ENCODE data around the gene FAM227B. TPM values are rescaled to one million over a fixed set of nuclear protein-coding genes. Genes with fewer than 3 reads are reported as not detected.
"Not testable (repeated sequence)": the region's sequence is repeated elsewhere in the genome, so short reads cannot be mapped to it uniquely, and the experiment has no call there.

Gene FAM227B
- total RNA-seq, 4 donors from 2014 or later, result 1.1 to 4.1 (median 2.9) TPM

- TF ChIP-seq, protein P1, sequence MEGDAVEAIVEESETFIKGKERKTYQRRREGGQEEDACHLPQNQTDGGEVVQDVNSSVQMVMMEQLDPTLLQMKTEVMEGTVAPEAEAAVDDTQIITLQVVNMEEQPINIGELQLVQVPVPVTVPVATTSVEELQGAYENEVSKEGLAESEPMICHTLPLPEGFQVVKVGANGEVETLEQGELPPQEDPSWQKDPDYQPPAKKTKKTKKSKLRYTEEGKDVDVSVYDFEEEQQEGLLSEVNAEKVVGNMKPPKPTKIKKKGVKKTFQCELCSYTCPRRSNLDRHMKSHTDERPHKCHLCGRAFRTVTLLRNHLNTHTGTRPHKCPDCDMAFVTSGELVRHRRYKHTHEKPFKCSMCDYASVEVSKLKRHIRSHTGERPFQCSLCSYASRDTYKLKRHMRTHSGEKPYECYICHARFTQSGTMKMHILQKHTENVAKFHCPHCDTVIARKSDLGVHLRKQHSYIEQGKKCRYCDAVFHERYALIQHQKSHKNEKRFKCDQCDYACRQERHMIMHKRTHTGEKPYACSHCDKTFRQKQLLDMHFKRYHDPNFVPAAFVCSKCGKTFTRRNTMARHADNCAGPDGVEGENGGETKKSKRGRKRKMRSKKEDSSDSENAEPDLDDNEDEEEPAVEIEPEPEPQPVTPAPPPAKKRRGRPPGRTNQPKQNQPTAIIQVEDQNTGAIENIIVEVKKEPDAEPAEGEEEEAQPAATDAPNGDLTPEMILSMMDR (IDR thresholded peaks at IDR 0.05), result no peak
- no peak for TF ChIP-seq POLR2A (IDR thresholded peaks at IDR 0.05)
- Histone ChIP-seq H3K27me3 (no peaks in the 10 kb centered on the region), H3K4me1 (no peaks in the 10 kb centered on the region), H3K9me3 (no peaks in the 10 kb centered on the region), H3K4me3 (no peak overlapping the region), H3K36me3 (no peaks in the 10 kb centered on the region), H3K27ac (no peak overlapping the region)
- DNase-seq, result no peak
Observed at GRCh38 chr15:49492151-49492550, 128.5 kb downstream of the FAM227B start.

DNA sequence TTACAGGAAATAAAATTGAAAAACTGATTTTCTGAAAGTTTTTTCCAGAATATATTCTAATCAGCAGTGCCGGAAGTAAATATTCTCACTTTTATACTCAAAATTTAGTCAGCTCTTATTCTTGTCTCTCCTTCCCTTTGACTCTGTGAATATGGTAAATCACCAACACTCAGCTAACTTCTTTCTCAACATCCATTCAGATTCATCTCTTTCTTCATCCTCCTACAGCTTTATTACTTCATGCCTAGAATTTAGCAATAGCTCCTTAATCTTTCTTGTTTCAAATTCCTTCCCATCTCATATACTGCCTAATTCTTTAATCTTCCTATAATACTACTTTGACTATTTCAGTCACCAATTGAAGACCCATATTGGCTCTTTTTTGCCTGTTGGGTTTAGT, 129.7 kb downstream of the FAM227B start:
- H3K27me3 ChIP-seq, result no peaks in the 10 kb centered on the region
- H3K27ac ChIP-seq, result no peak overlapping the region
- no peaks in the 10 kb centered on the region for H3K9me3 ChIP-seq
- H3K36me3 ChIP-seq, result no peaks in the 10 kb centered on the region
- no peak for DNase-seq
- H3K4me3 ChIP-seq, result no peak overlapping the region
- TF ChIP-seq, protein P1 (IDR thresholded peaks at IDR 0.05), result no peak
- TF ChIP-seq POLR2A (IDR thresholded peaks at IDR 0.05), result no peak
- H3K4me1 ChIP-seq, result no peaks in the 10 kb centered on the region

GRCh38 chr15:49485401-49485800, 135.2 kb downstream of the FAM227B start:
- not testable (repeated sequence) for H3K36me3 ChIP-seq, H3K27me3 ChIP-seq, DNase-seq, H3K27ac ChIP-seq, H3K4me3 ChIP-seq, H3K9me3 ChIP-seq, H3K4me1 ChIP-seq

- not testable (repeated sequence) for H3K4me1 ChIP-seq, H3K4me3 ChIP-seq, DNase-seq, H3K27ac ChIP-seq, H3K36me3 ChIP-seq, H3K27me3 ChIP-seq, H3K9me3 ChIP-seq
Observed at GRCh38 chr15:49478982-49479381, 141.6 kb downstream of the FAM227B start.

GRCh38 chr15:49478021-49478420, 142.6 kb downstream of the FAM227B start:
- not testable (repeated sequence) for H3K4me1 ChIP-seq, H3K36me3 ChIP-seq, H3K27me3 ChIP-seq, DNase-seq, H3K4me3 ChIP-seq, H3K27ac ChIP-seq, H3K9me3 ChIP-seq

DNA sequence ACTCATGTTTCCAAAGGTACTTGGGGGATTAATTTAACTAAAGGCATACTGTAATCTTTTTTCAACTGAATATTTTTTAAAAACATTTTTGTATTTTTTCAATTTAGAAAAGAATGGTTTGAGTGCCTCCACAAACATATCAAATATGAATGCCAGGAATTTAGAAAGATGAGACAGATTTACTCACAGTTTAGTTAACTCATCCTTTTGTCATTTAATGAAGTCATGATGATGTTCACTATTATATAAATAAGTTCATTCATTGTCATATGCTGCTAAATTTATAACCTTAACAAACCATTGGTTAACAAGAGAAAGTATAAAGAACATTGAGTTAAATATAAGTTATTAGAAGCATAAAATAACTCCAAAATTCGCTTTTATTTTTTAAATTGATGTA, 147.6 kb downstream of the FAM227B start:
- Histone ChIP-seq H3K4me3 (no peak overlapping the region), H3K36me3 (no peaks in the 10 kb centered on the region), H3K9me3 (no peaks in the 10 kb centered on the region), H3K27ac (no peak overlapping the region), H3K27me3 (no peaks in the 10 kb centered on the region), H3K4me1 (no peaks in the 10 kb centered on the region)
- TF ChIP-seq, protein P1 (IDR thresholded peaks at IDR 0.05), result no peak
- TF ChIP-seq POLR2A (IDR thresholded peaks at IDR 0.05), result no peak
- DNase-seq, result no peak

DNA sequence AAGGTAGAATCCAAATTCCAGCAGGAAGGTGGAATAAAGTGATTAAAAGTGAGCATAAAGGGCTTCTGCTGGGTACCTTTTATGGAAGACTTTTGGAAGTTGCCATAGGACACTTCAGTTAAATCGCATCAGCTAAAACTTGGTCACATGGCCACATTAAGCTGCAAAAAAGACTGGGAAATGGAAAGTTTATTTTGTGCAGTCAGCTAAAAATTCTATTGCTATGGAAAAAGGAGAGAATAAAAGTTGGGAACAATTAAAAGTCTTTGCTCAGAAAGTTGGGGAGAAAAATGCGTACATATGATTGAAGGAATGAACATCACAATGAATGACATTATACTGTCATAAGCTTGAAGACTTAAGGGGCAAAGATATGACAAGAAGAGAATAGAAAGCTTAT, 148.3 kb downstream of the FAM227B start:
- Histone ChIP-seq H3K27ac (no peak overlapping the region), H3K9me3 (no peaks in the 10 kb centered on the region), H3K4me1 (no peaks in the 10 kb centered on the region), H3K36me3 (no peaks in the 10 kb centered on the region), H3K27me3 (no peaks in the 10 kb centered on the region), H3K4me3 (no peak overlapping the region)
- no peak for TF ChIP-seq POLR2A (IDR thresholded peaks at IDR 0.05)
- TF ChIP-seq, protein P1 (IDR thresholded peaks at IDR 0.05), result no peak
- no peak for DNase-seq
